H9 (cell line): ENCODE measurements around the gene C11orf91. TPM values are rescaled to one million over a fixed set of nuclear protein-coding genes. Genes with fewer than 3 reads are reported as not detected.
"Not testable (repeated sequence)": the region's sequence is repeated elsewhere in the genome, so short reads cannot be mapped to it uniquely, and the experiment has no call there.

Experiments
- DNase-seq: peaks from one replicate; pipeline ENCODE4 v3.0.0-alpha.2; 2017
- H2AFZ ChIP-seq: one replicate; pipeline ENCODE4 v1.6.1; 2013; ENCODE audit warnings: mild to moderate bottlenecking, low read length, control low read depth, moderate library complexity
- H2AK5ac ChIP-seq: 2 replicates; pipeline ENCODE4 v1.6.1; 2013; ENCODE audit warnings: low read length, control low read depth, mixed read lengths; ENCODE audit not compliant: insufficient read length
- H2BK120ac ChIP-seq: one replicate; pipeline ENCODE4 v1.6.1; 2013; ENCODE audit warnings: low read depth, mild to moderate bottlenecking, low read length, control low read depth, inconsistent platforms; ENCODE audit not compliant: poor library complexity, severe bottlenecking
- H2BK12ac ChIP-seq: 2 replicates; pipeline ENCODE4 v1.6.1; 2013; ENCODE audit warnings: low read length, control low read depth, mixed read lengths, low read depth; ENCODE audit not compliant: insufficient read length
- H2BK15ac ChIP-seq: 2 replicates; pipeline ENCODE4 v1.6.1; 2013; ENCODE audit warnings: low read depth, low read length, control low read depth
- H2BK20ac ChIP-seq: one replicate; pipeline ENCODE4 v1.6.1; 2013; ENCODE audit warnings: low read depth, mild to moderate bottlenecking, low read length, control low read depth, inconsistent platforms; ENCODE audit not compliant: poor library complexity, severe bottlenecking
- H2BK5ac ChIP-seq: 2 replicates; pipeline ENCODE4 v1.6.1; 2013; ENCODE audit warnings: low read length, control low read depth, mixed read lengths; ENCODE audit not compliant: insufficient read length
- H3K14ac ChIP-seq: 2 replicates; pipeline ENCODE4 v1.6.1; 2013; ENCODE audit warnings: low read length, control low read depth; ENCODE audit not compliant: insufficient read depth
- H3K18ac ChIP-seq: 2 replicates; pipeline ENCODE4 v1.6.1; 2013; ENCODE audit warnings: low read depth, mild to moderate bottlenecking, mixed read lengths, low read length, control low read depth; ENCODE audit not compliant: insufficient read length
- H3K23ac ChIP-seq: 2 replicates; pipeline ENCODE4 v1.6.1; 2013; ENCODE audit warnings: low read length, control low read depth, mixed read lengths, low read depth; ENCODE audit not compliant: insufficient read length
- H3K23me2 ChIP-seq: 2 replicates; pipeline ENCODE4 v1.6.1; 2013; ENCODE audit warnings: low read depth, mild to moderate bottlenecking, mixed read lengths, low read length, control low read depth; ENCODE audit not compliant: insufficient read length, poor library complexity, severe bottlenecking
- H3K27ac ChIP-seq: 2 replicates; pipeline ENCODE4 v1.5.1; 2013; ENCODE audit warnings: low read length, control low read depth, mixed read lengths, low read depth; ENCODE audit not compliant: insufficient read length
- H3K27me3 ChIP-seq: 2 replicates; pipeline ENCODE4 v1.6.1; 2013; ENCODE audit warnings: low read length, control low read depth, inconsistent platforms; ENCODE audit not compliant: insufficient read depth
- H3K4ac ChIP-seq: 2 replicates; pipeline ENCODE4 v1.6.1; 2013; ENCODE audit warnings: low read depth, mild to moderate bottlenecking, control low read depth, inconsistent platforms, low read length, moderate library complexity
- H3K4me1 ChIP-seq: 2 replicates; pipeline ENCODE4 v1.6.1; 2013; ENCODE audit warnings: low read length, control low read depth, inconsistent platforms; ENCODE audit not compliant: insufficient read depth
- H3K4me2 ChIP-seq: 2 replicates; pipeline ENCODE4 v1.6.1; 2013; ENCODE audit warnings: low read length, control low read depth, mixed read lengths; ENCODE audit not compliant: insufficient read length, insufficient read depth
- H3K56ac ChIP-seq: 2 replicates; pipeline ENCODE4 v1.6.1; 2013; ENCODE audit warnings: low read depth, mild to moderate bottlenecking, mixed read lengths, low read length, control low read depth; ENCODE audit not compliant: insufficient read length
- H3K79me1 ChIP-seq: 2 replicates; pipeline ENCODE4 v1.6.1; 2013; ENCODE audit warnings: low read depth, mild to moderate bottlenecking, moderate library complexity, low read length, control low read depth, inconsistent platforms; ENCODE audit not compliant: insufficient read depth, poor library complexity, severe bottlenecking
- H3K79me2 ChIP-seq: 2 replicates; pipeline ENCODE4 v1.6.1; 2013; ENCODE audit warnings: low read length, control low read depth, inconsistent platforms; ENCODE audit not compliant: insufficient read depth
- H3K9ac ChIP-seq: 2 replicates; pipeline ENCODE4 v1.6.1; 2013; ENCODE audit warnings: low read length, control low read depth, mixed read lengths; ENCODE audit not compliant: insufficient read length; ENCODE audit errors: extremely low read depth
- H3K9me3 ChIP-seq: one replicate; pipeline ENCODE4 v1.6.1; 2013; ENCODE audit warnings: low read depth, low read length, inconsistent platforms; ENCODE audit not compliant: control insufficient read depth
- H3T11ph ChIP-seq: one replicate; pipeline ENCODE4 v1.6.1; 2013; ENCODE audit warnings: mild to moderate bottlenecking, low read length, control low read depth, inconsistent platforms
- H4K20me1 ChIP-seq: one replicate; pipeline ENCODE4 v1.6.1; 2013; ENCODE audit not compliant: control insufficient read depth, insufficient read length, insufficient read depth
- H4K5ac ChIP-seq: 2 replicates; pipeline ENCODE4 v1.6.1; 2013; ENCODE audit warnings: low read depth, mild to moderate bottlenecking, mixed read lengths, low read length, control low read depth; ENCODE audit not compliant: insufficient read length
- H4K8ac ChIP-seq: replicated peaks from 2 replicates; pipeline ENCODE4 v1.6.1; 2013; ENCODE audit warnings: low read length, control low read depth, mixed read lengths, low read depth; ENCODE audit not compliant: insufficient read length
- H4K91ac ChIP-seq: 2 replicates; pipeline ENCODE4 v1.6.1; 2013; ENCODE audit warnings: low read depth, mild to moderate bottlenecking, moderate library complexity, mixed read lengths, low read length, control low read depth; ENCODE audit not compliant: insufficient read length
- H3K27ac Mint-ChIP-seq, 3 experiments: 2 replicates in 2 of 3; 3 replicates in 1 of 3; pipeline ENCODE4 v1.8.0; 2020 to 2021; ENCODE audit warnings: mixed read lengths in 3 of 3, mild to moderate bottlenecking in 1 of 3, moderate library complexity in 1 of 3
- H3K27me3 Mint-ChIP-seq: 2 replicates; pipeline ENCODE4 v1.8.0; 2021; ENCODE audit warnings: low read depth, mild to moderate bottlenecking, moderate library complexity, mixed read lengths
- H3K36me3 Mint-ChIP-seq, 3 experiments: 2 replicates in 2 of 3; 3 replicates in 1 of 3; pipeline ENCODE4 v1.8.0; 2020 to 2021; ENCODE audit warnings: low read depth in 3 of 3, mixed read lengths in 3 of 3; ENCODE audit not compliant: insufficient read depth in 1 of 3
- H3K4me1 Mint-ChIP-seq, 2 experiments: 2 replicates each; pipeline ENCODE4 v1.8.0; 2020; ENCODE audit warnings: mixed read lengths in 2 of 2
- H3K4me3 Mint-ChIP-seq, 2 experiments: 2 replicates in 1 of 2; 3 replicates in 1 of 2; pipeline ENCODE4 v1.8.0; 2020 to 2021; ENCODE audit warnings: mild to moderate bottlenecking in 2 of 2, mixed read lengths in 2 of 2, moderate library complexity in 1 of 2
- H3K9me3 Mint-ChIP-seq, 2 experiments: 2 replicates in 1 of 2; 3 replicates in 1 of 2; pipeline ENCODE4 v1.8.0; 2020; ENCODE audit warnings: mild to moderate bottlenecking in 2 of 2, mixed read lengths in 2 of 2, moderate library complexity in 1 of 2
- WGBS: extraction: QIAGEN DNeasy Blood & Tissue Kit; methylation state at CpG from one replicate; pipeline ENCODE4 v1.1.7; 2013; ENCODE audit warnings: missing lambda C conversion rate, low lambda C conversion rate, mixed read lengths; ENCODE audit not compliant: insufficient read length; ENCODE audit errors: extremely low coverage; 5-methylcytosine and 5-hydroxymethylcytosine counted together
- total RNA-seq: library from RNA; stranded (reverse); gene quantifications from 2 replicates; pipeline ENCODE4 v1.2.1, GENCODE V29; 2021
- TF ChIP-seq, protein P1 (sequence below): fragments of 200-600 bp; sonication (generic); conservative IDR thresholded peaks from 3 replicates; pipeline ENCODE4 v1.8.0; 2021; ENCODE audit warnings: antibody characterized with exemption, mild to moderate bottlenecking

The C11orf91 gene
- total RNA-seq, 1 experiment from 2014 or later: not detected

DNA sequence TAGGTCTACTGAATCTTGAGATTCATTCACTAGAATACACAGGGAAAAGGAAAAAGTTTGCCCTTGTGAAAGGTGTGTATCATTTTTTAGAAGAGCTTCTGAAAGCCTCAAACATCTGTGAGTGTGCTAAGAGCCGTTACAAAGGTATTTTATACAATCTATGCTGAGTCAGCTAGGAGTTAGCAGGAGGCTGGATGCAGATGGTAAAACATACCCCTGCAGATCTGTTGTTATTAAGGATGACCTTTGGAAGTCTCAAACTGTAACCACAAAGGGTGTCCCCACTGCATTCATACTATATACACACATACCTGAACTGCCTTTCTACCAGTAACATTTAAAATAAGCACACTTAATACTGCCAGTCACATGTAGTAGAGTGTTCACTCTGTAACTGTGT lies 8.4 kb upstream of the C11orf91 start:
- H3K4me1 ChIP-seq: peaks cover 4% of the 10 kb centered on the region; the same call in 1 of the 2 replicates
- H3K27me3 ChIP-seq: no peaks in the 10 kb centered on the region
- H3K4ac ChIP-seq: no peak overlapping the region
- Mint-ChIP-seq H3K36me3 (peaks cover 8 to 32% (median 21%) of the 10 kb centered on the region in 3 experiments; a peak in 6 of 7 replicates), H3K4me3 (no peak overlapping the region), H3K9me3 (no peaks in the 10 kb centered on the region), H3K27ac (no peak overlapping the region), H3K27me3 (no peaks in the 10 kb centered on the region), H3K4me1 (peaks cover 7 to 12% of the 10 kb centered on the region in 2 experiments; a peak in 3 of 4 replicates)
- H3K79me2 ChIP-seq: 0 out of 2 replicates have a peak, but pooled peaks cover 2% of the 10 kb centered on the region
- H3K18ac ChIP-seq: no peak overlapping the region
- DNase-seq: no peak
- no peak overlapping the region for H2AFZ ChIP-seq
- no peak overlapping the region for H4K91ac ChIP-seq
- H3K4me2 ChIP-seq: no peak overlapping the region
- H3K56ac ChIP-seq: no peak overlapping the region
- no CpG with 5 or more reads among the region's 1 CpG for WGBS
- H3K27ac ChIP-seq: no peak overlapping the region
- H3K23ac ChIP-seq: no peak overlapping the region
- H3K9ac ChIP-seq: no peak overlapping the region
- no peak overlapping the region for H3K14ac ChIP-seq
- H2BK15ac ChIP-seq: no peak overlapping the region
- H2AK5ac ChIP-seq: no peak overlapping the region
- H2BK120ac ChIP-seq: no peak overlapping the region
- H3K9me3 ChIP-seq: no peaks in the 10 kb centered on the region
- no peaks in the 10 kb centered on the region for H4K20me1 ChIP-seq
- H2BK20ac ChIP-seq: no peak overlapping the region
- H2BK12ac ChIP-seq: no peak overlapping the region
- H2BK5ac ChIP-seq: no peak overlapping the region
- no peaks in the 10 kb centered on the region for H3K23me2 ChIP-seq
- H3K79me1 ChIP-seq: no peaks in the 10 kb centered on the region
- H3T11ph ChIP-seq: no peak overlapping the region
- H4K8ac ChIP-seq: no peak overlapping the region
- H4K5ac ChIP-seq: no peak overlapping the region
- TF ChIP-seq, protein P1, sequence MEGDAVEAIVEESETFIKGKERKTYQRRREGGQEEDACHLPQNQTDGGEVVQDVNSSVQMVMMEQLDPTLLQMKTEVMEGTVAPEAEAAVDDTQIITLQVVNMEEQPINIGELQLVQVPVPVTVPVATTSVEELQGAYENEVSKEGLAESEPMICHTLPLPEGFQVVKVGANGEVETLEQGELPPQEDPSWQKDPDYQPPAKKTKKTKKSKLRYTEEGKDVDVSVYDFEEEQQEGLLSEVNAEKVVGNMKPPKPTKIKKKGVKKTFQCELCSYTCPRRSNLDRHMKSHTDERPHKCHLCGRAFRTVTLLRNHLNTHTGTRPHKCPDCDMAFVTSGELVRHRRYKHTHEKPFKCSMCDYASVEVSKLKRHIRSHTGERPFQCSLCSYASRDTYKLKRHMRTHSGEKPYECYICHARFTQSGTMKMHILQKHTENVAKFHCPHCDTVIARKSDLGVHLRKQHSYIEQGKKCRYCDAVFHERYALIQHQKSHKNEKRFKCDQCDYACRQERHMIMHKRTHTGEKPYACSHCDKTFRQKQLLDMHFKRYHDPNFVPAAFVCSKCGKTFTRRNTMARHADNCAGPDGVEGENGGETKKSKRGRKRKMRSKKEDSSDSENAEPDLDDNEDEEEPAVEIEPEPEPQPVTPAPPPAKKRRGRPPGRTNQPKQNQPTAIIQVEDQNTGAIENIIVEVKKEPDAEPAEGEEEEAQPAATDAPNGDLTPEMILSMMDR: no peak

DNA sequence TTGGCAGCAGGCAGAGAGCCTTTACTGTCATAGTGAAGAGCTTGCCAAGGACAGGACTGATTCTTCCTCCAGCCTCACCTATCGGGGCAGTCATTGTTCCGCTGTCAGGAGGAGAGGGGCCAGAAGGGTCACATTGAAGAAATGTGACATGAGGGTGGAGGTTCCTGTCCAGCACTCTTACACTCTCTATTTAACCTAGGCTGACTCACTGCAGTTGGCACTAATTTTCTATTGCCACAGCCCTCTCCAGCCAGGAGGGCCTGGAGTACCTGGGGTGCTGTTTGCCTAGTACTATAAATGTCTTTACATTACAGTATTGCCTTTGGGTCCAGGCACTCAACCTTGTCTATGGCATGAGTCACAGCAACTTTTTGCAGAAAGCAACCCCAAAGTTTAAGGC lies 7.2 kb upstream of the C11orf91 start:
- Mint-ChIP-seq H3K4me1 (peaks cover 13% of the 10 kb centered on the region in 2 experiments), H3K36me3 (peaks cover 8 to 32% (median 21%) of the 10 kb centered on the region in 3 experiments; a peak in 6 of 7 replicates)
- H3T11ph ChIP-seq, H3K23ac ChIP-seq, H3K56ac ChIP-seq, H3K4me3 Mint-ChIP-seq, H3K4ac ChIP-seq, H3K14ac ChIP-seq, H4K5ac ChIP-seq, H3K79me2 ChIP-seq, H3K4me1 ChIP-seq, H2BK5ac ChIP-seq, H3K79me1 ChIP-seq, H2BK120ac ChIP-seq, H2BK20ac ChIP-seq, H2AFZ ChIP-seq, H4K20me1 ChIP-seq, H2BK12ac ChIP-seq, H3K9me3 ChIP-seq, H3K27ac ChIP-seq, H3K27me3 Mint-ChIP-seq, H3K27ac Mint-ChIP-seq, DNase-seq, H4K8ac ChIP-seq, H3K9me3 Mint-ChIP-seq, H2AK5ac ChIP-seq, H2BK15ac ChIP-seq, H3K18ac ChIP-seq, H3K4me2 ChIP-seq, H4K91ac ChIP-seq, H3K9ac ChIP-seq, H3K23me2 ChIP-seq, H3K27me3 ChIP-seq: not testable (repeated sequence)
- WGBS: no CpG with 5 or more reads among the region's 2 CpGs
